ENCODE measurements around the gene LRRC26. TPM values are rescaled to one million over a fixed set of nuclear protein-coding genes. Genes with fewer than 3 reads are reported as not detected.
"Not testable (repeated sequence)": the region's sequence is repeated elsewhere in the genome, so short reads cannot be mapped to it uniquely, and the experiment has no call there.

LRRC26 gene
- total and polyA plus RNA-seq, 4 donors = 0.12 to 5.2 (median 0.57) TPM

- Histone ChIP-seq H3K4me1 (ENCODE audit: control insufficient read depth in 5 of 5, insufficient read depth in 5 of 5, low read length in 5 of 5) (peaks cover 0 to 16% (median 6%) of the 10 kb centered on the region in 5 donors), H3K9ac (ENCODE audit: insufficient read depth in 1 of 2, low read length in 2 of 2) (no peak overlapping the region), H3K9me3 (ENCODE audit: control insufficient read depth in 4 of 4, insufficient read depth in 3 of 4, low read length in 3 of 4) (peaks cover 0 to 5% (median 0%) of the 10 kb centered on the region in 4 donors), H3K36me3 (ENCODE audit: control insufficient read depth in 4 of 4, insufficient read depth in 4 of 4, low read length in 4 of 4) (no peaks in the 10 kb centered on the region), H3K27ac (ENCODE audit: low read depth in 1 of 2, low read length in 1 of 2) (peak overlapping the region in 1 of 2 donors; percentile 82), H3K27me3 (ENCODE audit: control insufficient read depth in 3 of 3, insufficient read depth in 3 of 3, low read length in 2 of 3) (no peaks in the 10 kb centered on the region), H3K4me3 (no peak overlapping the region)
- 14 to 17% methylated on average over 3 of the region's 3 CpGs for WGBS, 2 donors
- no peak for DNase-seq
- TF ChIP-seq CTCF (IDR thresholded peaks at IDR 0.05; ENCODE audit: control extremely low read depth, extremely low read depth) = no peak
- ATAC-seq (ENCODE audit: insufficient read depth, low FRiP score) = no peak
These were observed 43.1 kb downstream of the LRRC26 start for GRCh38 chr9:137126786-137127185.

- H3K9me3 ChIP-seq (ENCODE audit: control insufficient read depth in 4 of 4, insufficient read depth in 3 of 4, low read length in 3 of 4); H3K4me3 ChIP-seq; ATAC-seq (ENCODE audit: insufficient read depth, low FRiP score); H3K27ac ChIP-seq (ENCODE audit: low read depth in 1 of 2, low read length in 1 of 2); DNase-seq; H3K36me3 ChIP-seq (ENCODE audit: control insufficient read depth in 4 of 4, insufficient read depth in 4 of 4, low read length in 4 of 4); H3K9ac ChIP-seq (ENCODE audit: insufficient read depth in 1 of 2, low read length in 2 of 2); H3K27me3 ChIP-seq (ENCODE audit: control insufficient read depth in 3 of 3, insufficient read depth in 3 of 3, low read length in 2 of 3): not testable (repeated sequence)
- 90 to 96% methylated on average over 5 of the region's 5 CpGs for WGBS, 2 donors
- H3K4me1 ChIP-seq (ENCODE audit: control insufficient read depth in 5 of 5, insufficient read depth in 5 of 5, low read length in 5 of 5) = peaks cover 0 to 14% (median 6%) of the 10 kb centered on the region in 5 donors
These were observed 45.8 kb downstream of the LRRC26 start for GRCh38 chr9:137123952-137124462.

- no peaks in the 10 kb centered on the region for H3K27me3 ChIP-seq (ENCODE audit: control insufficient read depth in 3 of 3, insufficient read depth in 3 of 3, low read length in 2 of 3)
- no peak for ATAC-seq (ENCODE audit: insufficient read depth, low FRiP score)
- no peak overlapping the region for H3K4me3 ChIP-seq
- no peak for TF ChIP-seq CTCF (IDR thresholded peaks at IDR 0.05; ENCODE audit: control extremely low read depth, extremely low read depth)
- no peaks in the 10 kb centered on the region for H3K9me3 ChIP-seq (ENCODE audit: control insufficient read depth in 4 of 4, insufficient read depth in 3 of 4, low read length in 3 of 4)
- no peak overlapping the region for H3K27ac ChIP-seq (ENCODE audit: low read depth in 1 of 2, low read length in 1 of 2)
- no peaks in the 10 kb centered on the region for H3K36me3 ChIP-seq (ENCODE audit: control insufficient read depth in 4 of 4, insufficient read depth in 4 of 4, low read length in 4 of 4)
- H3K9ac ChIP-seq (ENCODE audit: insufficient read depth in 1 of 2, low read length in 2 of 2) = no peak overlapping the region
- 77 to 82% methylated on average over 5 of the region's 5 CpGs for WGBS, 2 donors
- H3K4me1 ChIP-seq (ENCODE audit: control insufficient read depth in 5 of 5, insufficient read depth in 5 of 5, low read length in 5 of 5) = peaks cover 0 to 9% (median 6%) of the 10 kb centered on the region in 5 donors
- DNase-seq = no peak
These were observed 46.4 kb downstream of the LRRC26 start for GRCh38 chr9:137123468-137123837.

- ATAC-seq (ENCODE audit: insufficient read depth, low FRiP score); H3K27ac ChIP-seq (ENCODE audit: low read depth in 1 of 2, low read length in 1 of 2); H3K36me3 ChIP-seq (ENCODE audit: control insufficient read depth in 4 of 4, insufficient read depth in 4 of 4, low read length in 4 of 4); H3K9me3 ChIP-seq (ENCODE audit: control insufficient read depth in 4 of 4, insufficient read depth in 3 of 4, low read length in 3 of 4); H3K27me3 ChIP-seq (ENCODE audit: control insufficient read depth in 3 of 3, insufficient read depth in 3 of 3, low read length in 2 of 3); DNase-seq; H3K9ac ChIP-seq (ENCODE audit: insufficient read depth in 1 of 2, low read length in 2 of 2); H3K4me1 ChIP-seq (ENCODE audit: control insufficient read depth in 5 of 5, insufficient read depth in 5 of 5, low read length in 5 of 5); H3K4me3 ChIP-seq: not testable (repeated sequence)
- 88% methylated on average over 16 of the region's 16 CpGs for WGBS, 2 donors
These were observed 46.9 kb downstream of the LRRC26 start for GRCh38 chr9:137122796-137123467.

- H3K27me3 ChIP-seq (ENCODE audit: control insufficient read depth in 3 of 3, insufficient read depth in 3 of 3, low read length in 2 of 3); H3K9ac ChIP-seq (ENCODE audit: insufficient read depth in 1 of 2, low read length in 2 of 2); H3K36me3 ChIP-seq (ENCODE audit: control insufficient read depth in 4 of 4, insufficient read depth in 4 of 4, low read length in 4 of 4); DNase-seq; H3K27ac ChIP-seq (ENCODE audit: low read depth in 1 of 2, low read length in 1 of 2); ATAC-seq (ENCODE audit: insufficient read depth, low FRiP score); H3K4me3 ChIP-seq; H3K4me1 ChIP-seq (ENCODE audit: control insufficient read depth in 5 of 5, insufficient read depth in 5 of 5, low read length in 5 of 5); H3K9me3 ChIP-seq (ENCODE audit: control insufficient read depth in 4 of 4, insufficient read depth in 3 of 4, low read length in 3 of 4): not testable (repeated sequence)
- 74% methylated on average over 24 to 25 of the region's 25 CpGs for WGBS, 2 donors
These were observed 47.7 kb downstream of the LRRC26 start for GRCh38 chr9:137121927-137122795.

All from lung (tissue), 12 donors.